Central memory CD4-positive, alpha-beta T cell (primary cell): ENCODE results near the gene RIMBP2.
"Not testable (repeated sequence)": the region's sequence is repeated elsewhere in the genome, so short reads cannot be mapped to it uniquely, and the experiment has no call there.

Experiments
- DNase-seq: peaks from one replicate; pipeline ENCODE4 v3.0.0; 2022
- total RNA-seq, 3 experiments: gene quantifications; one replicate each; lab custom pipeline; 2026; lab: John Stamatoyannopoulos, UW

The RIMBP2 gene, protein sequence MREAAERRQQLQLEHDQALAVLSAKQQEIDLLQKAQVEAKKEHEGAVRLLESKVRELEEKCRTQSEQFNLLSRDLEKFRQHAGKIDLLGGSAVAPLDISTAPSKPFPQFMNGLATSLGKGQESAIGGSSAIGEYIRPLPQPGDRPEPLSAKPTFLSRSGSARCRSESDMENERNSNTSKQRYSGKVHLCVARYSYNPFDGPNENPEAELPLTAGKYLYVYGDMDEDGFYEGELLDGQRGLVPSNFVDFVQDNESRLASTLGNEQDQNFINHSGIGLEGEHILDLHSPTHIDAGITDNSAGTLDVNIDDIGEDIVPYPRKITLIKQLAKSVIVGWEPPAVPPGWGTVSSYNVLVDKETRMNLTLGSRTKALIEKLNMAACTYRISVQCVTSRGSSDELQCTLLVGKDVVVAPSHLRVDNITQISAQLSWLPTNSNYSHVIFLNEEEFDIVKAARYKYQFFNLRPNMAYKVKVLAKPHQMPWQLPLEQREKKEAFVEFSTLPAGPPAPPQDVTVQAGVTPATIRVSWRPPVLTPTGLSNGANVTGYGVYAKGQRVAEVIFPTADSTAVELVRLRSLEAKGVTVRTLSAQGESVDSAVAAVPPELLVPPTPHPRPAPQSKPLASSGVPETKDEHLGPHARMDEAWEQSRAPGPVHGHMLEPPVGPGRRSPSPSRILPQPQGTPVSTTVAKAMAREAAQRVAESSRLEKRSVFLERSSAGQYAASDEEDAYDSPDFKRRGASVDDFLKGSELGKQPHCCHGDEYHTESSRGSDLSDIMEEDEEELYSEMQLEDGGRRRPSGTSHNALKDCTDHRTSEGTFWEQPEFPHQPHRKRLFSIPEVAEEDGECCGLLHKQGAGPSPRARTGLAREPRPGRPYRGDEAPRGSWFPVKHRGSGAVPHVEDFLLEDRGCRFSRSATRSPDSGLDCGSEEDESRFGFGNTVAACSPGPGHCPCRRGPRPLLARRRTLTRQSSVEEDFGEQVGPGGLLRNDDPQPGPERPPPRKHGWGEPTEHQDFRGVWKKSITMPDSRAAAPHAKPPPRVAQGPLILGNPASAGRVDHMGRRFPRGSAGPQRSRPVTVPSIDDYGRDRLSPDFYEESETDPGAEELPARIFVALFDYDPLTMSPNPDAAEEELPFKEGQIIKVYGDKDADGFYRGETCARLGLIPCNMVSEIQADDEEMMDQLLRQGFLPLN (N-terminal part only)
- 0 to 0.39 (median 0) reads per million in 3 experiments for total RNA-seq

GRCh38 chr12:130715998-130716968 is at the start of gene RIMBP2:
Gene RIMBP2, minus strand, starts transcription at chr12:130716299. Its CDS starts 237,286 bp downstream, at chr12:130479013.
- DNase-seq: no peak

GRCh38 chr12:130765186-130765659 is 49.1 kb upstream of the RIMBP2 start:
- no peak for DNase-seq

GRCh38 chr12:130764475-130765185 is 48.5 kb upstream of the RIMBP2 start:
- no peak for DNase-seq

GRCh38 chr12:130764073-130764472 is 48.0 kb upstream of the RIMBP2 start:
- no peak for DNase-seq

DNA sequence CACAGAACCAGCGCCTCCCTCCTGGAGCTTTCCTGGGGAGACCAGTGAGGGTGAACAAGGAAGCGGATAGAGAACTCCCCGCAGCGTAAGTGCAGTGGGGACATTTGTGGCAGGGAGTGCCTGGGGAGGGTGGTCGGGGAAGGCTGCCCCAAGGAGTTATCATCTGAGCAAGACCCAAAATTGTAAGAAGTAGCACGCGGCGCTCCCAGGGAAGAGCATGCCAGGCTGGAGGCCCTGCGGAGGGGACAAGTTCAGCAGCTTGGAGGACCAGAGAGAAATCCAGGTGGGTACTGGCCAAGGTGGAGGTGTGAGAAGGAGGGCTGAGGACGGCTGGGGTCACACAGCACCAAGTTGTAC is 46.2 kb upstream of the RIMBP2 start:
- DNase-seq: no peak

GRCh38 chr12:130761537-130762318 is 45.6 kb upstream of the RIMBP2 start:
- peak; percentile 35 for DNase-seq

DNA sequence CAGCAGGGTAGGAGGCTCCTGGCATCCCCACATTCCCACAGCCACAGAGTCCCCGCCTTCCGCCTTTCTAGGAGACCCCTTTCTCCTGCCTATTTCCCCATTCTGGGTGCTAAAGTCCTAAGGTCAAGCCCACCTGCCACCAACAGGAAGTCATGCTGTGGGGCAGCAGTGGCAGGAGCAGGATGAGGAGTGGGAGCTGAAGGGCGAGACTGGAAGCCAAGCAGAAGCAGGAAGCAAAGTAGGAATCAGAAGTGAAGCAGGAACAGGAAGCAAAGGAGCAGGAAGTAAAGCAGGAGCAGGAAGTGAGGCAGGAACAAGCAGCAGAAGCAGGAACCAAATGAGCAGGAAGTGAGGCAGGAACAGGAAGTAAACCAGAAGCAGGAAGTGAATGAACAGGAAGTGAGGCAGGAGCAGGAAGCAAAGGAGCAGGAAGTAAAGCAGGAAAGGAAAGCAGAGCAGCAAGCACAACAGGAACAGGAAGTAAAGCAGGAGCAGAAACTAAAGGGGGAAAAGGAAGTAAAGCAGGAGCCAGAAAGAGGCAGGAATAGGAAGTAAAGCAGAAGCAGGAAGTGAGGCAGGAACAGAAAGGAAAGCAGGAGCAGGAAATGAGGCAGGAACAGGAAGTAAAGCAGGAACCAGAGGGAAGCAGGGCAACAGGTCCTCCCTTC is 38.3 kb upstream of the RIMBP2 start:
- DNase-seq: no peak

DNA sequence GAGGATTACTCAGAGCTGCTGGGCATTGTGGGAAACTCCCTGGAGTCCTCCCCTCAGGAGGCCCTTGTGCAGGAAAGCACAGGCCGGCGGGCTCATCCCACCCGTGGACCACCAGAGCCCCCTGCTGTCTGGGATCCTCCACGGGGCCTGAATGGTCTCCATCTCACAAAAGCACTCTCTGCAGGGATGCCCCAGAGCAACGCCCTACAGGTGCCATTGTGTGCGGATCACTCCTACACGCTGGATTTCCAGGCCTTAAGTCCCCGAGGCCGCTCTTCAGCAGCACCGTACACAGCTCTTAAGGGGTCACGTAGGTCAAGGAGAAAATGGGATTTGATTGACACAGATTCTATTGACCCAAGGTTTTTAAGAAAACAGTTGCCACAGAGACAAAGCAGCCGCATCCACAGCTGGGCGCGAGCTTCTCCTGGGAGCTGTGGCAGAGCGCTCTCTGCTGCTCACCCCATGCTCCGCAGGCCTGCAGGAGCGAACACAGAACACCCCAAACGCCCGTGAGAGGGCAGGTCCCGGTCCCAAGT is 36.7 kb upstream of the RIMBP2 start:
- DNase-seq: no peak

DNA sequence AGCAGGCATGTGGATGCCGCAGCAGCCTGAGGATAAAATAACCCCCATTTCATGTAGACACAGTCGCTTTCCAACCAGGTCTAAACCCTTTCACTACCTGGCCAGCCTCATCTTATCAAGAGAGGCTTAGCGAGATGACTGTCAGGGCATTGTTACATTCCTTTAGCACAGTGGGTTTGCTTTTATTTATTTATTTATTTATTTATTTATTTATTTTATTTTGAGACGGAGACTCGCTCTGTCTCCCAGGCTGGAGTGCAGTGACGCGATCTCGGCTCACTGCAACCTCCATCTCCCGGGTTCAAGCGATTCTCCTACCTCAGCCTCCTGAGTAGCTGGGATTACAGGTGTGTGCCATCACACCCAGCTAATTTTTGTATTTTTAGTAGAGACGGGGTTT is 35.9 kb upstream of the RIMBP2 start:
- DNase-seq: not testable (repeated sequence)

DNA sequence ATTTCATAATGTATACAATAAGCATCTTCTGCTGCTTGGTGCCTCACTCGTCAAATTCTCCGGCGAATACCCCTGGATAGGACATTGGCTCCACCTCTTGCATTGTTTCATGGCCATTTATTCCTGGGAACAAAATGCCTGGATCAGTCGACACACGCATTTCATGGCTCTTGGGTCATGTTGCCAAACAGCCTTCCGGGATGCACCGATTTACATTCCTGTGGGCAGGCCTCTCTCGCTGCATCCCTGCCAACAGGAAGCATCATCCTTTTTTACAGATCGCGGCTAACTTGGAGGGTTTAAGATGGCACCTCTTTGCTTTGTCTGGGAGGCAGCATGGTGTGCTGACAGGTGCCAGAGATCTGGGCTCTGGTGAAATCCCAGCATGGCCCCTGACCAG is 32.7 kb upstream of the RIMBP2 start:
- no peak for DNase-seq

GRCh38 chr12:130747867-130748740 is 32.0 kb upstream of the RIMBP2 start:
- peak; percentile 34 for DNase-seq

DNA sequence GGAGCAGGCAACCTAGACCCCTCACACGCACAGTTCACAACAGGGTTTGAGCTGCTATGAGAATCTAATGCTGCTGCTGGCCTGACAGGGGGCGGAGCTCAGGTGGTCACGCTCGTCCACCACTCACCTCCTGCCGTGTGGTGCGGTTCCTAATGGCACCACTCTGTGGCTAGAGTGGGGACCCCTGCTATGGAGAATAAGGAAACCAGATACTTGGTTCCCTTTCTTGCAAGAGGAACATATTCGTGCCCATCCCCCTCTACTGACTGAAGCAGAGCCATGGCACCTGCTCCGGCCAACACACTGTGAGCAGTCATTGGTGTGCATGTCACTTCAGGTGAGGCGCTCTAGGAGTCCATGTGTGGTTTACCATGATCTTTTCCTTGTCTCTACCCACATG is 30.4 kb upstream of the RIMBP2 start:
- DNase-seq: no peak

GRCh38 chr12:130745921-130746320 is 29.8 kb upstream of the RIMBP2 start:
- no peak for DNase-seq

DNA sequence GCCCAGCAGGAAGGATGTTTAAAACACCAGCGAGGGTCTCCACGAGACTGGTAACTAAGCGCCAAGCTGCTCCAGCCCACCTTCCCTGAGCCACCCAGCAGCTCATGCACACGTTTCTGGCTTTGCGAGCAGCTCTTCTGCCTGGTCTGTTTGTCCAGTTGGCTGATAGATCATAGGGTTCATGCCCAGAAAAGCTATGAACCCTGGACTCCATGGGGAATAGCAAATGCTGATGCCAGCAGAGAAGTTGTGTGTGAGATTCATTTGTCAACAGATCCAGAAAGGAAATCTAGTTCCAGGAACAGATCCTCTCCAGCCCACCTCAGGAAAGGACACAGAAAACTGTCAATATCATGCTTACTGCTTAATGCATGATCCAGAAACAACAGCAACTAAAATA is 28.2 kb upstream of the RIMBP2 start:
- DNase-seq: no peak

DNA sequence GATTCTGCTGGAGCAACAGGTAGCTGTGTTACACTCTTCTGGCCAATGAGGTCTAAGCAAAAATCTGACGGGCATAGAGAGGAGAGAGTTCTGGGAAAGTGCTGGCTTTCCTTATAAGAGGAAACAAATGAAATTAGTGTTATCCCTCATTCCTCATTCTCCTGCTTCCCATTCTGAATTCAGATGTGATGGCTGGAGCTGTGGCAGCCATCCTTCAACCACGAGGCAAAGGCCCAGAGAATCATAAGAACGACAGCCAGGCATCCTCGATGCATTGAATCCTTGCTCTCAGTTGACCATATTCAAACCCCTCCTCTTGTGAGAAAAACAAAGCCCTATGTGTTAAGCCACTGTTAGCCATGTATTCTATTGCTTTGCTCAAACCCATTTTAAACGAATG is 27.5 kb upstream of the RIMBP2 start:
- no peak for DNase-seq

- no peak for DNase-seq
Measured at GRCh38 chr12:130743176-130743575, 27.1 kb upstream of the RIMBP2 start.

DNA sequence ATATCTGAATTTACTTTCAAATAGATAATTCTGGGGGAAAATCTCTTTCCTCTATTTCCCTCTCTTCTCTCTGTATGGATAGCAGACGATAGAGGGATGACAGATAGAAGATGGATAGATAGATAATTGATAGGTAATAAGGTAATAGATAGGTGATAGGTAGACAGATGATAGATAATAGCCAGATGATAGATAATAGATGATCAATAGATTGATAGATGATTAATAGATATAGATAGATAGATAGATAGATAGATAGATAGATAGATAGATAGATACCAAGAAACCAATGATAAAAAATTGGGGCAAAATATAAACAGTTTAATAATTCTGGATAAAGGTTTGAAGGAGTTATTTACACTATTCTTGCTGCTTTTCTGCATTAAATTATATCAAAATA is 26.6 kb upstream of the RIMBP2 start:
- no peak for DNase-seq

DNA sequence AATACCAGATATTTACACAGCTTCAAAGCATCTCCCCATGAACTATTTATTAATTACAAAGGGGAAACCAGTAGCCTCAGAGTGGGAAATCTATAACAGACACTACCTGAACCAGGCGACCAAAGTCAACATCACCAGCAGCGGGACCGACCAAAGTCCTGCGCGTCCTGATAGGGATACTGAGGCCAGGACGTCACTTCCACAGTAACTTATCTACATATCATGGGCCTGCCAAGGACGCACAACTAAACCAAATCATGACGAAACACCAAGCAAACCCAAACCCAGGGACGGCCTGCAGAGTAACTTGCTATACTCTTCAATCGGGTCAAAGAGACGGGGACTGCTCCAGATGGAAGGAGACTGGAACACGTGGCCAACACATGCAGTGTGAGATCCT is 26.0 kb upstream of the RIMBP2 start:
- DNase-seq: no peak
